HEK293 (cell line): Measurements from ENCODE around the gene OR10P1.

Source experiments
- CTCF ChIA-PET: fragments of 350-600 bp; formaldehyde crosslinking; extraction: SDS; loops from one replicate; lab custom pipeline; 2021; ENCODE audit warnings: antibody characterized with exemption; lab: Yijun Ruan, JAX
- POLR2A ChIA-PET: fragments of 300-600 bp; formaldehyde crosslinking; extraction: SDS; loops from one replicate; lab custom pipeline; 2020; ENCODE audit warnings: antibody characterized with exemption, inconsistent platforms; lab: Yijun Ruan, JAX
- H3K27ac ChIP-seq: fragments of 200-500 bp; sonication (Bioruptor generic); 2 replicates; pipeline ENCODE4 v1.5.1; 2014; ENCODE audit warnings: low read depth, low read length, control low read depth, inconsistent platforms; ENCODE audit errors: extremely low read depth
- H3K36me3 ChIP-seq, 2 experiments: fragments of 200-500 bp in 1 of 2; sonication (Bioruptor generic) in 1 of 2; 1 replicate in 1 of 2; 2 replicates in 1 of 2; pipeline ENCODE4 v1.5.1; 2014 to 2017; ENCODE audit warnings: inconsistent platforms in 2 of 2, low read length in 2 of 2; ENCODE audit not compliant: control insufficient read depth in 2 of 2, insufficient read depth in 1 of 2
- H3K4me1 ChIP-seq: fragments of 200-500 bp; sonication (Bioruptor generic); 2 replicates; pipeline ENCODE4 v1.5.1; 2014; ENCODE audit warnings: mild to moderate bottlenecking, low read length, inconsistent platforms; ENCODE audit not compliant: control insufficient read depth, insufficient read depth
- H3K4me3 ChIP-seq: 2 replicates; pipeline ENCODE4 v1.5.1; 2011; ENCODE audit warnings: low read depth, mild to moderate bottlenecking, control low read depth, low read length, moderate library complexity
- H3K9me3 ChIP-seq: fragments of 200-500 bp; sonication (Bioruptor generic); 2 replicates; pipeline ENCODE4 v1.5.1; 2014; ENCODE audit warnings: low read depth, low read length, inconsistent platforms; ENCODE audit not compliant: control insufficient read depth, insufficient read depth
- GLIS1 ChIP-seq: fragments of 450-650 bp; formaldehyde crosslinking; IDR thresholded peaks from 2 replicates; pipeline ENCODE4 v1.5.1; 2016; ENCODE audit warnings: missing biosample characterization, missing genetic modification characterization
- HOXA7 ChIP-seq: sonication (generic); formaldehyde crosslinking; IDR thresholded peaks from 2 replicates; pipeline ENCODE4 v1.8.1; 2022; ENCODE audit warnings: missing genetic modification reagents, borderline replicate concordance
- KLF7 ChIP-seq: fragments of 450-650 bp; formaldehyde crosslinking; IDR thresholded peaks from 2 replicates; pipeline ENCODE4 v1.5.1; 2016; ENCODE audit warnings: missing biosample characterization, missing genetic modification characterization, borderline replicate concordance
- OSR2 ChIP-seq: fragments of 450-650 bp; formaldehyde crosslinking; IDR thresholded peaks from 2 replicates; pipeline ENCODE4 v1.5.1; 2016; ENCODE audit warnings: missing biosample characterization, missing genetic modification characterization
- SCRT2 ChIP-seq: fragments of 450-650 bp; formaldehyde crosslinking; IDR thresholded peaks from 2 replicates; pipeline ENCODE4 v1.5.1; 2016; ENCODE audit warnings: missing biosample characterization, missing genetic modification characterization
- ZBTB10 ChIP-seq: fragments of 450-650 bp; formaldehyde crosslinking; IDR thresholded peaks from 2 replicates; pipeline ENCODE4 v1.5.1; 2016; ENCODE audit warnings: missing biosample characterization, missing genetic modification characterization
- ZFP3 ChIP-seq: fragments of 450-650 bp; formaldehyde crosslinking; IDR thresholded peaks from 2 replicates; pipeline ENCODE4 v1.5.1; 2016; ENCODE audit warnings: low read depth, missing biosample characterization, missing genetic modification characterization
- ZNF214 ChIP-seq: fragments of 450-650 bp; formaldehyde crosslinking; IDR thresholded peaks from 2 replicates; pipeline ENCODE4 v1.5.1; 2017; ENCODE audit warnings: missing biosample characterization, mild to moderate bottlenecking, missing genetic modification characterization, borderline replicate concordance
- ZNF248 ChIP-seq: fragments of 450-650 bp; formaldehyde crosslinking; IDR thresholded peaks from 2 replicates; pipeline ENCODE4 v1.5.1; 2017; ENCODE audit warnings: missing biosample characterization, missing genetic modification characterization
- ZNF416 ChIP-seq: fragments of 450-650 bp; formaldehyde crosslinking; IDR thresholded peaks from 2 replicates; pipeline ENCODE4 v1.5.1; 2016; ENCODE audit warnings: missing biosample characterization, missing genetic modification characterization
- ZNF514 ChIP-seq: fragments of 450-650 bp; formaldehyde crosslinking; IDR thresholded peaks from 2 replicates; pipeline ENCODE4 v1.5.1; 2016; ENCODE audit warnings: missing biosample characterization, missing genetic modification characterization
- ZNF558 ChIP-seq: fragments of 450-650 bp; formaldehyde crosslinking; IDR thresholded peaks from 2 replicates; pipeline ENCODE4 v1.5.1; 2016; ENCODE audit warnings: missing biosample characterization, missing genetic modification characterization
- ZNF776 ChIP-seq: fragments of 450-650 bp; formaldehyde crosslinking; IDR thresholded peaks from 2 replicates; pipeline ENCODE4 v1.5.0; 2017; ENCODE audit warnings: missing biosample characterization, missing genetic modification characterization, borderline replicate concordance

Gene OR10P1

GRCh38 chr12:55685671-55686070 lies 49.0 kb downstream of the OR10P1 start:
- TF ChIP-seq ZNF248 (no peak), ZNF514 (tag by site-specific recombination) (no peak), SCRT2 (tag by site-specific recombination) (no peak), ZFP3 (tag by site-specific recombination) (no peak), HOXA7 (no peak), GLIS1 (tag by site-specific recombination) (no peak), ZBTB10 (tag by site-specific recombination) (no peak), KLF7 (no peak), ZNF416 (tag by site-specific recombination) (no peak), ZNF558 (no peak), ZNF214 (tag by site-specific recombination) (no peak), OSR2 (tag by site-specific recombination) (no peak)
- peaks cover 0 to 3% of the 10 kb centered on the region in 2 experiments; a peak in 1 of 3 replicates for H3K36me3 ChIP-seq
- CTCF ChIA-PET = no interaction called here
- H3K4me3 ChIP-seq = no peak overlapping the region
- POLR2A ChIA-PET = no interaction called here
- no peaks in the 10 kb centered on the region for H3K9me3 ChIP-seq
- H3K4me1 ChIP-seq = no peaks in the 10 kb centered on the region
- H3K27ac ChIP-seq = no peak overlapping the region

- ChIA-PET POLR2A (no interaction called here), CTCF (interaction anchor here (0.6 kb wide), 1 partner anchor 855 kb away, joined by 4 read pairs; no protein-coding TSS in a partner anchor)
- Histone ChIP-seq H3K36me3 (peaks cover 0 to 3% of the 10 kb centered on the region in 2 experiments; a peak in 1 of 3 replicates), H3K9me3 (no peaks in the 10 kb centered on the region), H3K27ac (no peak overlapping the region), H3K4me1 (no peaks in the 10 kb centered on the region), H3K4me3 (no peak overlapping the region)
- TF ChIP-seq ZNF776 = no peak
These were observed 49.8 kb downstream of the OR10P1 start for GRCh38 chr12:55686366-55687010.
